Testis (tissue), 2 donors: ENCODE measurements around the gene COL4A6.
"Not testable (repeated sequence)": the region's sequence is repeated elsewhere in the genome, so short reads cannot be mapped to it uniquely, and the experiment has no call there.

Source experiments
- POLR2A ChIP-seq: fragments of 450-650 bp; IDR thresholded peaks from one replicate; pipeline ENCODE4 v1.6.1; 2017; ENCODE audit warnings: antibody characterized with exemption, mild to moderate bottlenecking, moderate library complexity
- TF ChIP-seq, protein P1 (sequence below), 3 experiments: fragments of 450-650 bp in 2 of 3; fragments of 200-600 bp in 1 of 3; sonication (generic) in 1 of 3; IDR thresholded peaks; one replicate each; pipeline ENCODE4 v1.5.1; 2016 to 2019; ENCODE audit warnings: antibody characterized with exemption in 3 of 3, mild to moderate bottlenecking in 2 of 3, moderate library complexity in 1 of 3

DNA sequence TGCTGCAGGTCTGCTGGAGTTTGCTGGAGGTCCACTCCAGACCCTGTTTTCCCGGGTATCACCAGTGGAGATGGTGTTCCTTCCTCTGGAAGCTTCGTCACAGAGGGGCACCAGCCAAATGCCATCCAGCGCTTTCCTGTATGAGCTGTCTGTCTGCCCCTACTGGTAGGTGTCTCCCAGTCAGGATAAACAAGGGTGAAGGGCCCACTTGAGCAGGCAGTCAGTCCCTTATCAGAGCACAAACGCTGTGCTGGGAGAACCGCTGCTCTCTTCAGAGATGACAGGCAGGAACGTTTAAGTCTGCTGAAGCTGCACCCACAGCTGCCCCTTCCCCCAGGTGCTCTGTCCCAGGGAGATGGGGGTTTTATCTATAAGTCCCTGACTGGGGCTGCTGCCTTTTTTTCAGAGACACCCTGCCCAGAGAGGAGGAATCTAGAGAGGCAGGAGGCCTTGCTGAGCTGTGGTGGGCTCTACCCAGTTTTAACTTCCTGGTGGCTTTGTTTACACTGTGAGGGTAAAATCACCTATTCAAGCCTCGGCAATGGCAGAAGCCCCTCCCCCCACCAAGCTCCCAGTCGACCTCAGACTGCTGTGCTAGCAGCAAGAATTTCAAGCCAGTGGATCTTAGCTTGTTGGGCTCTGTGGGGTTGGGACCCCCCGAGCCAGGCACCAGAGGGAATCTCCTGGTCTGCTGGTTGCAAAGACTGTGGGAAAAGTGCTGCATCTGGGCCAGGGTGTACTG is 47.1 kb downstream of the COL4A6 start:
- TF ChIP-seq, protein P1, sequence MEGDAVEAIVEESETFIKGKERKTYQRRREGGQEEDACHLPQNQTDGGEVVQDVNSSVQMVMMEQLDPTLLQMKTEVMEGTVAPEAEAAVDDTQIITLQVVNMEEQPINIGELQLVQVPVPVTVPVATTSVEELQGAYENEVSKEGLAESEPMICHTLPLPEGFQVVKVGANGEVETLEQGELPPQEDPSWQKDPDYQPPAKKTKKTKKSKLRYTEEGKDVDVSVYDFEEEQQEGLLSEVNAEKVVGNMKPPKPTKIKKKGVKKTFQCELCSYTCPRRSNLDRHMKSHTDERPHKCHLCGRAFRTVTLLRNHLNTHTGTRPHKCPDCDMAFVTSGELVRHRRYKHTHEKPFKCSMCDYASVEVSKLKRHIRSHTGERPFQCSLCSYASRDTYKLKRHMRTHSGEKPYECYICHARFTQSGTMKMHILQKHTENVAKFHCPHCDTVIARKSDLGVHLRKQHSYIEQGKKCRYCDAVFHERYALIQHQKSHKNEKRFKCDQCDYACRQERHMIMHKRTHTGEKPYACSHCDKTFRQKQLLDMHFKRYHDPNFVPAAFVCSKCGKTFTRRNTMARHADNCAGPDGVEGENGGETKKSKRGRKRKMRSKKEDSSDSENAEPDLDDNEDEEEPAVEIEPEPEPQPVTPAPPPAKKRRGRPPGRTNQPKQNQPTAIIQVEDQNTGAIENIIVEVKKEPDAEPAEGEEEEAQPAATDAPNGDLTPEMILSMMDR (IDR thresholded peaks at IDR 0.05), result not testable (repeated sequence)
- not testable (repeated sequence) for TF ChIP-seq POLR2A
